NCI-H128 (cell line): Measurements from ENCODE around the gene CUL1.

ENCODE experiments used
- DNase-seq: peaks from one replicate; lab custom pipeline; 2025; ENCODE audit not compliant: unreplicated experiment; lab: John Stamatoyannopoulos, UW

The CUL1 gene

GRCh38 chr7:148717266-148717793, 18.6 kb downstream of the CUL1 start:
- no peak for DNase-seq

- no peak for DNase-seq
Measured at GRCh38 chr7:148718431-148718830, 19.7 kb downstream of the CUL1 start.

- no peak for DNase-seq
Measured at GRCh38 chr7:148719753-148720152, 21.1 kb downstream of the CUL1 start.

- DNase-seq = no peak
Measured at GRCh38 chr7:148720472-148720871, 21.8 kb downstream of the CUL1 start.

GRCh38 chr7:148721390-148721789, 22.7 kb downstream of the CUL1 start:
- DNase-seq = no peak

- no peak for DNase-seq
Measured at GRCh38 chr7:148722340-148723165, 23.9 kb downstream of the CUL1 start.

- DNase-seq = no peak
Measured at GRCh38 chr7:148723166-148723559, 24.5 kb downstream of the CUL1 start.

GRCh38 chr7:148723846-148724245, 25.1 kb downstream of the CUL1 start:
- no peak for DNase-seq

- DNase-seq = no peak
Measured at GRCh38 chr7:148726385-148726784, 27.7 kb downstream of the CUL1 start.

- DNase-seq = no peak
Measured at GRCh38 chr7:148727501-148728278, 29.0 kb downstream of the CUL1 start.

GRCh38 chr7:148729984-148730733, 31.5 kb downstream of the CUL1 start:
- no peak for DNase-seq

GRCh38 chr7:148732862-148733261, 34.2 kb downstream of the CUL1 start:
- DNase-seq = no peak

GRCh38 chr7:148733496-148733895, 34.8 kb downstream of the CUL1 start:
- DNase-seq = no peak

- DNase-seq = no peak
Measured at GRCh38 chr7:148735141-148735540, 36.4 kb downstream of the CUL1 start.

GRCh38 chr7:148735967-148736366, 37.3 kb downstream of the CUL1 start:
- DNase-seq = no peak

- no peak for DNase-seq
Measured at GRCh38 chr7:148738737-148739535, 40.2 kb downstream of the CUL1 start.

- DNase-seq = no peak
Measured at GRCh38 chr7:148746135-148746534, 47.4 kb downstream of the CUL1 start.

- no peak for DNase-seq
Measured at GRCh38 chr7:148747274-148747673, 48.6 kb downstream of the CUL1 start.

- DNase-seq = no peak
Measured at GRCh38 chr7:148750442-148751355, 52.0 kb downstream of the CUL1 start.
